Endothelial cell of umbilical vein (primary cell): Measurements from ENCODE around the gene FGF22.

ENCODE experiments used
- CTCF ChIP-seq, 2 donors: IDR thresholded peaks; 1 replicate in 1 of 2; 2 replicates in 1 of 2; pipeline ENCODE4 v1.5.1; 2011; ENCODE audit warnings: low read length in 2 of 2, mild to moderate bottlenecking in 2 of 2, moderate library complexity in 2 of 2, control low read depth in 1 of 2, inconsistent platforms in 1 of 2, low read depth in 1 of 2; ENCODE audit not compliant: insufficient read depth in 1 of 2; ENCODE audit errors: extremely low read depth in 1 of 2
- EZH2 ChIP-seq: IDR thresholded peaks from 2 replicates; pipeline ENCODE4 v1.6.1; 2012; ENCODE audit warnings: borderline replicate concordance, low read depth, mild to moderate bottlenecking, moderate library complexity, low read length, inconsistent platforms; ENCODE audit not compliant: severe bottlenecking
- FOS ChIP-seq: IDR thresholded peaks from 2 replicates; pipeline ENCODE4 v1.6.1; 2011; ENCODE audit warnings: mild to moderate bottlenecking, low read length, moderate library complexity, borderline replicate concordance; ENCODE audit not compliant: insufficient read depth
- MAX ChIP-seq: IDR thresholded peaks from 2 replicates; pipeline ENCODE4 v1.6.1; 2011; ENCODE audit not compliant: insufficient read depth, insufficient read length
- POLR2A ChIP-seq: IDR thresholded peaks from 2 replicates; pipeline ENCODE4 v1.6.1; 2012; ENCODE audit warnings: low read depth, mild to moderate bottlenecking, control low read depth, low read length
- POLR2AphosphoS5 ChIP-seq: IDR thresholded peaks from 2 replicates; pipeline ENCODE4 v1.6.1; 2012; ENCODE audit warnings: low read depth, mild to moderate bottlenecking, control low read depth, low read length, moderate library complexity; ENCODE audit not compliant: insufficient read depth

- TF ChIP-seq CTCF (IDR thresholded peaks at IDR 0.05; ENCODE audit: extremely low read depth in 1 of 2, insufficient read depth in 1 of 2, low read depth in 1 of 2, low read length in 2 of 2) (no peak), EZH2 (no peak), POLR2AphosphoS5 (no peak), MAX (no peak), POLR2A (no peak), FOS (no peak)
These were observed 24.1 kb upstream of the FGF22 start for GRCh38 chr19:615619-616018.
